H1 (cell line): Measurements from ENCODE around the gene ITSN1. TPM values are rescaled to one million over a fixed set of nuclear protein-coding genes. Genes with fewer than 3 reads are reported as not detected.

ENCODE experiments used
- CEBPB ChIP-seq: IDR thresholded peaks from 2 replicates; pipeline ENCODE4 v1.6.1; 2012; ENCODE audit warnings: low read depth, low read length
- SP2 ChIP-seq: IDR thresholded peaks from 2 replicates; pipeline ENCODE4 v1.6.1; 2012; ENCODE audit warnings: mild to moderate bottlenecking, low read length, inconsistent platforms
- SUZ12 ChIP-seq: fragments of 200-600 bp; sonication (generic); IDR thresholded peaks from 2 replicates; pipeline ENCODE4 v1.6.1; 2012; ENCODE audit warnings: mild to moderate bottlenecking, inconsistent platforms, low read length, moderate library complexity, mixed read lengths
- polyA plus RNA-seq, 7 experiments: library from polyadenylated mRNA; depleted of rRNA in 3 of 7; stranded (reverse) in 5 of 7; unstranded in 2 of 7; fragments of >200 nt in 5 of 7; fragments of 200-250 nt in 2 of 7; gene quantifications; 1 replicate in 5 of 7; 2 replicates in 1 of 7; 4 replicates in 1 of 7; pipeline versions ENCODE4 v1.2.1 to v1.2.3, GENCODE V29; 2011 to 2013; ENCODE audit warnings: missing spikeins in 2 of 7, mixed read lengths in 2 of 7
- total RNA-seq: library from RNA; stranded (reverse); fragmentation: NEBNext Ultra II Directional; extraction: Animal tissue kit (Norgen Biotek cat#: 25700); gene quantifications from 2 replicates; pipeline ENCODE4 v1.2.1, GENCODE V29; 2021
- TF ChIP-seq, protein P1 (sequence below): IDR thresholded peaks from 2 replicates; pipeline ENCODE4 v1.6.1; 2012; ENCODE audit warnings: inconsistent platforms
- TF ChIP-seq, protein P2 (sequence below), 3 experiments: IDR thresholded peaks; 1 replicate in 2 of 3; 2 replicates in 1 of 3; pipeline versions ENCODE4 v1.5.1 to v1.6.1; 2011; ENCODE audit warnings: low read length in 3 of 3, mild to moderate bottlenecking in 3 of 3, inconsistent platforms in 2 of 3, low read depth in 1 of 3, moderate library complexity in 1 of 3; ENCODE audit not compliant: insufficient read depth in 1 of 3; ENCODE audit errors: control extremely low read depth in 1 of 3

The ITSN1 gene
- total and polyA plus RNA-seq, 2 of the 8 experiments (the other 6 are each of a cell fraction or from before 2014, with no cell fraction given) = 60.8 to 78.1 TPM

DNA sequence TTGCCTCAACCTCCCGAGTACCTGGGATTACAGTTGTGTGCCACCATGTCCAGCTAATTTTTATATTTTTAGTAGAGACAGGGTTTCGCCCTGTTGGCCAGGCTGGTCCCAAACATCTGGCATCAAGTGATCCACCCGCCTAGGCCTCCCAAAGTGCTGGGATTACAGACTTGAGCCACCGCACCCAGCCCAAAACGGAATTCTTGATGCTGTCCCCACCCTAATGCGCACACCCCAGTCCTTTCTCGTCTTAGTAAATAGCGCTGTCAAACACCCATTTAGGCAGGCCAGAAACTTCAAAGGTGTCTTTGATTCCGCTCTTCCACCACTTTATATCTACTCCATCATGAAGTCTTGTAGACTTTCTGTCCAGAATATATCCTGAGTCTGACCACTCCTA, 35.1 kb downstream of the ITSN1 start (continued):
- TF ChIP-seq, protein P1, sequence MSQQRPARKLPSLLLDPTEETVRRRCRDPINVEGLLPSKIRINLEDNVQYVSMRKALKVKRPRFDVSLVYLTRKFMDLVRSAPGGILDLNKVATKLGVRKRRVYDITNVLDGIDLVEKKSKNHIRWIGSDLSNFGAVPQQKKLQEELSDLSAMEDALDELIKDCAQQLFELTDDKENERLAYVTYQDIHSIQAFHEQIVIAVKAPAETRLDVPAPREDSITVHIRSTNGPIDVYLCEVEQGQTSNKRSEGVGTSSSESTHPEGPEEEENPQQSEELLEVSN = no peak
- no peak for TF ChIP-seq SP2
- no peak for TF ChIP-seq SUZ12
- TF ChIP-seq, protein P2, sequence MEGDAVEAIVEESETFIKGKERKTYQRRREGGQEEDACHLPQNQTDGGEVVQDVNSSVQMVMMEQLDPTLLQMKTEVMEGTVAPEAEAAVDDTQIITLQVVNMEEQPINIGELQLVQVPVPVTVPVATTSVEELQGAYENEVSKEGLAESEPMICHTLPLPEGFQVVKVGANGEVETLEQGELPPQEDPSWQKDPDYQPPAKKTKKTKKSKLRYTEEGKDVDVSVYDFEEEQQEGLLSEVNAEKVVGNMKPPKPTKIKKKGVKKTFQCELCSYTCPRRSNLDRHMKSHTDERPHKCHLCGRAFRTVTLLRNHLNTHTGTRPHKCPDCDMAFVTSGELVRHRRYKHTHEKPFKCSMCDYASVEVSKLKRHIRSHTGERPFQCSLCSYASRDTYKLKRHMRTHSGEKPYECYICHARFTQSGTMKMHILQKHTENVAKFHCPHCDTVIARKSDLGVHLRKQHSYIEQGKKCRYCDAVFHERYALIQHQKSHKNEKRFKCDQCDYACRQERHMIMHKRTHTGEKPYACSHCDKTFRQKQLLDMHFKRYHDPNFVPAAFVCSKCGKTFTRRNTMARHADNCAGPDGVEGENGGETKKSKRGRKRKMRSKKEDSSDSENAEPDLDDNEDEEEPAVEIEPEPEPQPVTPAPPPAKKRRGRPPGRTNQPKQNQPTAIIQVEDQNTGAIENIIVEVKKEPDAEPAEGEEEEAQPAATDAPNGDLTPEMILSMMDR (IDR thresholded peaks at IDR 0.05; ENCODE audit: control extremely low read depth in 1 of 3, insufficient read depth in 1 of 3, low read depth in 1 of 3, low read length in 3 of 3) = no peak
- no peak for TF ChIP-seq CEBPB
